Natural killer cell (primary cell): ENCODE results near the gene OR10A3. TPM values are rescaled to one million over a fixed set of nuclear protein-coding genes. Genes with fewer than 3 reads are reported as not detected.

Source experiments
- ATAC-seq, 3 donors: fragments of 150-1000 bp in 2 of 3; fragments of 200-7000 bp in 1 of 3; cut with Tn5 transposase; 1 replicate in 1 of 3; 2 replicates in 2 of 3; pipeline ENCODE4 v1.10.0; 2021; ENCODE audit warnings: mild to moderate bottlenecking in 2 of 3, moderate library complexity in 2 of 3
- DNase-seq, 2 donors: peaks; one replicate each; pipeline versions ENCODE4 v3.0.0 to v3.0.0-alpha.2; 2013 to 2021; ENCODE audit warnings: mixed read lengths in 1 of 2
- H3K27ac ChIP-seq: one replicate; pipeline ENCODE4 v1.5.1; 2013; ENCODE audit warnings: mild to moderate bottlenecking, low read length
- H3K27me3 ChIP-seq: one replicate; pipeline ENCODE4 v1.6.1; 2013; ENCODE audit warnings: low read length; ENCODE audit not compliant: control insufficient read depth, insufficient read depth
- H3K36me3 ChIP-seq: one replicate; pipeline ENCODE4 v1.6.1; 2013; ENCODE audit warnings: low read length; ENCODE audit not compliant: control insufficient read depth, insufficient read depth
- H3K4me1 ChIP-seq: one replicate; pipeline ENCODE4 v1.6.1; 2013; ENCODE audit warnings: low read length; ENCODE audit not compliant: control insufficient read depth, insufficient read depth
- H3K4me3 ChIP-seq: one replicate; pipeline ENCODE4 v1.5.1; 2013; ENCODE audit warnings: low read length
- H3K9me3 ChIP-seq: one replicate; pipeline ENCODE4 v1.6.1; 2013; ENCODE audit warnings: low read length; ENCODE audit not compliant: control insufficient read depth, insufficient read depth
- H3K27ac Mint-ChIP-seq, 2 donors: one replicate each; pipeline ENCODE4 v1.8.0; 2022; ENCODE audit warnings: mild to moderate bottlenecking in 2 of 2, mixed read lengths in 2 of 2, moderate library complexity in 1 of 2
- H3K27me3 Mint-ChIP-seq, 2 donors: one replicate each; pipeline ENCODE4 v1.8.0; 2022; ENCODE audit warnings: low read depth in 2 of 2, mixed read lengths in 2 of 2
- H3K36me3 Mint-ChIP-seq: one replicate; pipeline ENCODE4 v1.8.0; 2022; ENCODE audit warnings: mixed read lengths
- H3K4me1 Mint-ChIP-seq, 2 donors: one replicate each; pipeline ENCODE4 v1.8.0; 2022; ENCODE audit warnings: mixed read lengths in 2 of 2
- H3K4me3 Mint-ChIP-seq: one replicate; pipeline ENCODE4 v1.8.0; 2022; ENCODE audit warnings: mild to moderate bottlenecking, moderate library complexity, mixed read lengths
- H3K9me3 Mint-ChIP-seq, 2 donors: one replicate each; pipeline ENCODE4 v1.8.0; 2022; ENCODE audit warnings: mixed read lengths in 2 of 2
- CTCF ChIP-seq: fragments of 200-600 bp; IDR thresholded peaks from one replicate; pipeline ENCODE4 v1.8.0; 2022; ENCODE audit warnings: antibody characterized with exemption
- WGBS: methylation state at CpG from one replicate; pipeline ENCODE4 v1.1.7; 2013; ENCODE audit warnings: missing lambda C conversion rate; ENCODE audit not compliant: insufficient coverage; 5-methylcytosine and 5-hydroxymethylcytosine counted together
- intact Hi-C: fragments of 100-400 bp; cut with micrococcal nuclease; formaldehyde crosslinking; loops from one replicate; pipeline ENCODE4 v1.14.2; 2022
- total RNA-seq, 4 donors: library from RNA; stranded (reverse); fragments of 120-200 nt in 1 of 4; gene quantifications; one replicate each; pipeline versions ENCODE4 v1.2.3 to v1.2.4, GENCODE V29; 2013 to 2022

Gene OR10A3
- total RNA-seq, 3 donors from 2014 or later (not counting 1 experiment from before 2014, with no cell fraction given) = not detected

DNA sequence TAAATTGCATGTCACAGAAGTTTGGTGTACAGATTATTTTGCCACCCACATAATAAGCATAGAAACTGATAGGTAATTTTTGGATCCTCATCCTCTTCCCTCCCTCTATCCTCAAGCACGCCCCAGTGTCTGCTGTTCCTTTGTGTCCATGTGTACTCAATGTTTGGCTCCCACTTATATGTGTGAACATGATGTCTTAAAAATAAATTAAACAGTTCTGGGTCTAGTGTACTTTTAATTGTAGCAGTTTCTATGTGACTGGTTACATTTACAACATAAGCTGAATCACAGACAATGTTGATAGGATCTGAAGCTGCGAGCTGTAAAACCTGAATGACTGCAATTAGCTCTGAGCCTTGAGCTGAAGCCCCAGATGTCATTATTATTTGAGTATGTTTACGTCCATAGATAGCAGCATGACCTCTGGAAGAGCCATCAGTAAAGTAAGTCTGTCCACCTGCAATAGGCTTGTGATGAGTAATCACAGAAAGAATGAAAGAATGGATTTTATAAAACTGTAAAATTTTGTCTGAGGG lies 40.1 kb downstream of the OR10A3 start:
- Histone ChIP-seq H3K36me3 (no peaks in the 10 kb centered on the region), H3K9me3 (no peaks in the 10 kb centered on the region), H3K4me1 (no peaks in the 10 kb centered on the region), H3K27ac (no peak overlapping the region), H3K4me3 (no peak overlapping the region), H3K27me3 (no peaks in the 10 kb centered on the region)
- Mint-ChIP-seq H3K4me3 (no peak overlapping the region), H3K4me1 (no peaks in the 10 kb centered on the region), H3K9me3 (no peaks in the 10 kb centered on the region), H3K27ac (no peak overlapping the region), H3K27me3 (peaks cover 3 to 27% of the 10 kb centered on the region in 2 donors), H3K36me3 (no peaks in the 10 kb centered on the region)
- intact Hi-C loops = no loop called here
- WGBS = 60% methylated on average over 2 of the region's 3 CpGs
- no peak for ATAC-seq
- no peak for TF ChIP-seq CTCF
- no peak for DNase-seq

DNA sequence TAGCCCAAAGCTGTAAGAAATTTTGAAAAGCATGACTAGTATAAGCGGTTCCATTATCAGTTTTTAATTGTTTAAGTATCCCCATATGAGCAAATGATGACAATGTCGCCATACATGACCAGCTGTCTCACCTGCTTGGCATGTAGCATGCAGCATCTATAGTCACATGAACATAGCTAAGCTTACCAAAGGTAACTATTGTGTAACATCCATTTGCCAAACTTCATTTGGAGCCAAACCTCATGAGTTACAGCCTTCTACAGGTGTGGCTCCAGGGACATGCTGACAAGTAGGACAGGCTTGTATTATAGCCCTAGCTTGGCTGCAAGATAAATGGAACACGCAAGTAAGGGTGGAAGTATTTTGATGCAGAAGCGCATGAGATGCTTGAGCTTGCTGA lies 40.8 kb downstream of the OR10A3 start:
- Histone ChIP-seq H3K9me3 (no peaks in the 10 kb centered on the region), H3K4me1 (no peaks in the 10 kb centered on the region), H3K27ac (no peak overlapping the region), H3K4me3 (no peak overlapping the region), H3K27me3 (no peaks in the 10 kb centered on the region), H3K36me3 (no peaks in the 10 kb centered on the region)
- no peaks in the 10 kb centered on the region for H3K36me3 Mint-ChIP-seq
- peaks cover 3 to 26% of the 10 kb centered on the region in 2 donors for H3K27me3 Mint-ChIP-seq
- H3K27ac Mint-ChIP-seq = no peak overlapping the region
- WGBS = 83% methylated on average over 1 of the region's 4 CpGs
- H3K4me1 Mint-ChIP-seq = no peaks in the 10 kb centered on the region
- ATAC-seq (no peak), DNase-seq (no peak)
- no peak overlapping the region for H3K4me3 Mint-ChIP-seq
- intact Hi-C loops = no loop called here
- H3K9me3 Mint-ChIP-seq = no peaks in the 10 kb centered on the region
- TF ChIP-seq CTCF = no peak

DNA sequence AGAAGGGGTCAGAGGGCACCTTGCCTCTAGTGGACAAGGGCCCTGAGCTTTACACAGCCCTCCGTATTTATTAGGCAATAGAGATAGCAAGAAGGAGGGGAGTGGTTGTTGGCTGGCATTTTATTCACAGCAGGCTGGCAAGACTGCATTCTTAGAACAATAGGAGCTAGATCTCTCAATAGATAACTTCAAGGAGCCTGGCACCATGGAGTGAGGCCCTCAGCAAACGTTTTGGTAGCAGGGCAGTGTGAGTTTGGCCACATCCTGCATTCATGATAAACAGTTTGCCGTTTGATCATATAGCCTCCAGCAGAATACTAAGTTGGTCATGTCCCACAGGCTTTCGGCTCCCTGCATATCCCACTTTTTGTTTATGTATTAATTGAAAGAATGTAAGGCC lies 42.1 kb downstream of the OR10A3 start:
- no peak for DNase-seq
- Mint-ChIP-seq H3K4me3 (no peak overlapping the region), H3K4me1 (no peaks in the 10 kb centered on the region), H3K27me3 (peaks cover 3 to 24% of the 10 kb centered on the region in 2 donors), H3K36me3 (no peaks in the 10 kb centered on the region), H3K9me3 (no peaks in the 10 kb centered on the region), H3K27ac (no peak overlapping the region)
- Histone ChIP-seq H3K9me3 (no peaks in the 10 kb centered on the region), H3K4me3 (no peak overlapping the region), H3K27me3 (no peaks in the 10 kb centered on the region), H3K4me1 (no peaks in the 10 kb centered on the region), H3K27ac (no peak overlapping the region), H3K36me3 (no peaks in the 10 kb centered on the region)
- WGBS = 67% methylated on average over 4 of the region's 4 CpGs
- no peak for ATAC-seq
- TF ChIP-seq CTCF = no peak
- intact Hi-C loops = no loop called here

GRCh38 chr11:7898666-7899283 lies 42.7 kb downstream of the OR10A3 start:
- H3K4me3 Mint-ChIP-seq = no peak overlapping the region
- no peak overlapping the region for H3K27ac Mint-ChIP-seq
- no peak for TF ChIP-seq CTCF
- Histone ChIP-seq H3K4me1 (no peaks in the 10 kb centered on the region), H3K9me3 (no peaks in the 10 kb centered on the region), H3K27me3 (no peaks in the 10 kb centered on the region), H3K4me3 (no peak overlapping the region), H3K36me3 (no peaks in the 10 kb centered on the region), H3K27ac (no peak overlapping the region)
- intact Hi-C loops = no loop called here
- DNase-seq (no peak), ATAC-seq (no peak)
- H3K27me3 Mint-ChIP-seq = peaks cover 3 to 24% of the 10 kb centered on the region in 2 donors
- no peaks in the 10 kb centered on the region for H3K9me3 Mint-ChIP-seq
- WGBS = 83% methylated on average over 5 of the region's 5 CpGs
- H3K4me1 Mint-ChIP-seq = no peaks in the 10 kb centered on the region
- H3K36me3 Mint-ChIP-seq = no peaks in the 10 kb centered on the region
